NT2/D1 (cell line): ENCODE measurements around the gene TGFBI.

Experiments used
- DNase-seq: peaks from one replicate; pipeline ENCODE4 v3.0.0-alpha.2; 2011; ENCODE audit warnings: low read depth, low spot score
- H3K27me3 ChIP-seq: 2 replicates; pipeline ENCODE4 v1.6.0; 2011; ENCODE audit warnings: mild to moderate bottlenecking; ENCODE audit not compliant: insufficient read length, insufficient read depth
- H3K36me3 ChIP-seq: 2 replicates; pipeline ENCODE4 v1.6.1; 2011; ENCODE audit warnings: mild to moderate bottlenecking, low read length, mixed read lengths; ENCODE audit not compliant: insufficient read depth, insufficient read length
- H3K4me1 ChIP-seq: 2 replicates; pipeline ENCODE4 v1.5.1; 2011; ENCODE audit not compliant: insufficient read depth, insufficient read length
- H3K4me3 ChIP-seq: 2 replicates; pipeline ENCODE4 v1.5.1; 2011; ENCODE audit warnings: low read depth; ENCODE audit not compliant: insufficient read length
- H3K9ac ChIP-seq: 2 replicates; pipeline ENCODE4 v1.6.0; 2011; ENCODE audit warnings: low read depth; ENCODE audit not compliant: insufficient read length
- H3K9me3 ChIP-seq: 2 replicates; pipeline ENCODE4 v1.5.1; 2011; ENCODE audit warnings: mild to moderate bottlenecking, low read length; ENCODE audit not compliant: insufficient read depth
- SUZ12 ChIP-seq: IDR thresholded peaks from 2 replicates; pipeline ENCODE4 v1.6.1; 2011; ENCODE audit not compliant: insufficient read length, insufficient read depth; ENCODE audit errors: extremely low read depth
- YY1 ChIP-seq: IDR thresholded peaks from 2 replicates; pipeline ENCODE4 v1.6.1; 2011; ENCODE audit not compliant: insufficient read length, insufficient read depth
- ZNF274 ChIP-seq: IDR thresholded peaks from 2 replicates; pipeline ENCODE4 v1.6.1; 2011; ENCODE audit warnings: mild to moderate bottlenecking, low read depth, low read length

The TGFBI gene

GRCh38 chr5:136028090-136028489, 698 bp upstream of the TGFBI start:
- no peak for DNase-seq
- Histone ChIP-seq H3K9ac (no peak overlapping the region), H3K4me3 (no peak overlapping the region)

GRCh38 chr5:136030252-136030651, 1.5 kb downstream of the TGFBI start:
- no peak for DNase-seq
- Histone ChIP-seq H3K4me1 (no peaks in the 10 kb centered on the region), H3K27me3 (peaks cover 44% of the 10 kb centered on the region), H3K9me3 (no peaks in the 10 kb centered on the region), H3K36me3 (peaks cover 23% of the 10 kb centered on the region), H3K4me3 (no peak overlapping the region), H3K9ac (no peak overlapping the region)
- no peak for TF ChIP-seq YY1
- TF ChIP-seq ZNF274, result no peak
- TF ChIP-seq SUZ12, result no peak

More at GRCh38 chr5:136028090-136028489, 698 bp upstream of the TGFBI start:
- Histone ChIP-seq H3K27me3 (peaks cover 44% of the 10 kb centered on the region), H3K9me3 (no peaks in the 10 kb centered on the region), H3K4me1 (no peaks in the 10 kb centered on the region), H3K36me3 (peaks cover 4% of the 10 kb centered on the region)
- TF ChIP-seq SUZ12, result no peak
- no peak for TF ChIP-seq ZNF274
- TF ChIP-seq YY1, result no peak

- Histone ChIP-seq H3K27me3 (peaks cover 39% of the 10 kb centered on the region), H3K36me3 (peaks cover 29% of the 10 kb centered on the region), H3K4me3 (no peak overlapping the region), H3K4me1 (no peaks in the 10 kb centered on the region), H3K9ac (no peak overlapping the region), H3K9me3 (no peaks in the 10 kb centered on the region)
- DNase-seq, result no peak
- TF ChIP-seq ZNF274 (no peak), YY1 (no peak), SUZ12 (no peak)
Observed at GRCh38 chr5:136030956-136031611, 2.3 kb downstream of the TGFBI start.

DNA sequence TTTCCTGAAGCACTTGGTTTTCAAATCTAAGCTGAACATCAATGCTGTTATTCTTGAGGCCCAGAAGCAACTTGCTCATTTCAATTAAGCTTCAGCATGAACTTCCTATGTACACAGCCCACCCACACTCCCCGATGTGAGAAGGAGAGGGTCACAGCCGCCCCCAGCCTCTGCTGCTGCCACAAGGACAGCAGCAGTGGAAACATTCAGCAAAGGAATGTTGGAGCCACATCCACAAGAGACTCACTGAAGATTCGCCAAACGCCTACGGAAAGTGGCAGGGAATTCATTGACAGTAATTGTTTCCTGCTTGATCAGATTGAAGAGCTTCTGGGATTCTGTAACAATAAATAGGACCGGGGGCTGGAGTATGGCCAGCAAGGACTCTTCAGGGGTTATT, 2.9 kb downstream of the TGFBI start:
- Histone ChIP-seq H3K4me3 (no peak overlapping the region), H3K9ac (no peak overlapping the region), H3K4me1 (no peaks in the 10 kb centered on the region), H3K36me3 (peaks cover 33% of the 10 kb centered on the region), H3K27me3 (peaks cover 36% of the 10 kb centered on the region), H3K9me3 (no peaks in the 10 kb centered on the region)
- no peak for DNase-seq
- TF ChIP-seq YY1 (no peak), SUZ12 (no peak), ZNF274 (no peak)

GRCh38 chr5:136032564-136032963, 3.8 kb downstream of the TGFBI start:
- H3K9ac ChIP-seq, result no peak overlapping the region
- peaks cover 27% of the 10 kb centered on the region for H3K27me3 ChIP-seq
- H3K4me3 ChIP-seq, result no peak overlapping the region
- no peaks in the 10 kb centered on the region for H3K4me1 ChIP-seq
- no peaks in the 10 kb centered on the region for H3K9me3 ChIP-seq
- TF ChIP-seq SUZ12 (no peak), YY1 (no peak), ZNF274 (no peak)
- H3K36me3 ChIP-seq, result peaks cover 36% of the 10 kb centered on the region
- no peak for DNase-seq

DNA sequence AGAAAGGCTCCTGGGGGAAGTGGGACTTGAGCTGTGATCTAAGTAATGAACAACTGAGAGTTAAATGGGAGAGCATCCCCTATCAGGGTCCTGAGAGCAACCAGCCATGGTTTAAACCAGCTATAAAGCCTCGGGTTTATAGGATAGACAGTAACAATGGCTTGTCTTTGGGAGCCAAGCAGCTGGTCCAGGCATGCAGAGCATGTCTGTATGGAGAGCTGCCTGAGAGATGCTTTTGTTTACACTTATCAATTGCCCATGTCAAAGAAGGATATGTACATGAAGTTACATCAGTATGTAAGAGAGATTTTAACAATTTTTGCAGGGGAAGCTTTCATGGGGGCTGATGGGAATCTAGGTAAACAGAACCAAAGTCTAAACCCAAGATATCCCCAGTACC, 4.4 kb downstream of the TGFBI start:
- peaks cover 20% of the 10 kb centered on the region for H3K27me3 ChIP-seq
- H3K36me3 ChIP-seq, result peaks cover 36% of the 10 kb centered on the region
- no peak for DNase-seq
- no peaks in the 10 kb centered on the region for H3K4me1 ChIP-seq
- H3K4me3 ChIP-seq, result no peak overlapping the region
- 0 out of 2 replicates have a peak, but pooled peaks cover 1% of the 10 kb centered on the region for H3K9me3 ChIP-seq
- no peak for TF ChIP-seq SUZ12
- no peak for TF ChIP-seq YY1
- TF ChIP-seq ZNF274, result no peak
- H3K9ac ChIP-seq, result no peak overlapping the region

GRCh38 chr5:136033848-136034247, 5.1 kb downstream of the TGFBI start:
- H3K4me3 ChIP-seq, result no peak overlapping the region
- H3K4me1 ChIP-seq, result no peaks in the 10 kb centered on the region
- TF ChIP-seq SUZ12 (no peak), ZNF274 (no peak), YY1 (no peak)
- peaks cover 15% of the 10 kb centered on the region for H3K27me3 ChIP-seq
- DNase-seq, result no peak
- 0 out of 2 replicates have a peak, but pooled peaks cover 7% of the 10 kb centered on the region for H3K9me3 ChIP-seq
- no peak overlapping the region for H3K9ac ChIP-seq
- H3K36me3 ChIP-seq, result peaks cover 40% of the 10 kb centered on the region
